ENCODE results near the gene DCAF6.

The DCAF6 gene

GRCh38 chr1:168069384-168069783 lies 132.9 kb downstream of the DCAF6 start:
- no peak overlapping the region for H3K27ac ChIP-seq
- TF ChIP-seq, protein P1, sequence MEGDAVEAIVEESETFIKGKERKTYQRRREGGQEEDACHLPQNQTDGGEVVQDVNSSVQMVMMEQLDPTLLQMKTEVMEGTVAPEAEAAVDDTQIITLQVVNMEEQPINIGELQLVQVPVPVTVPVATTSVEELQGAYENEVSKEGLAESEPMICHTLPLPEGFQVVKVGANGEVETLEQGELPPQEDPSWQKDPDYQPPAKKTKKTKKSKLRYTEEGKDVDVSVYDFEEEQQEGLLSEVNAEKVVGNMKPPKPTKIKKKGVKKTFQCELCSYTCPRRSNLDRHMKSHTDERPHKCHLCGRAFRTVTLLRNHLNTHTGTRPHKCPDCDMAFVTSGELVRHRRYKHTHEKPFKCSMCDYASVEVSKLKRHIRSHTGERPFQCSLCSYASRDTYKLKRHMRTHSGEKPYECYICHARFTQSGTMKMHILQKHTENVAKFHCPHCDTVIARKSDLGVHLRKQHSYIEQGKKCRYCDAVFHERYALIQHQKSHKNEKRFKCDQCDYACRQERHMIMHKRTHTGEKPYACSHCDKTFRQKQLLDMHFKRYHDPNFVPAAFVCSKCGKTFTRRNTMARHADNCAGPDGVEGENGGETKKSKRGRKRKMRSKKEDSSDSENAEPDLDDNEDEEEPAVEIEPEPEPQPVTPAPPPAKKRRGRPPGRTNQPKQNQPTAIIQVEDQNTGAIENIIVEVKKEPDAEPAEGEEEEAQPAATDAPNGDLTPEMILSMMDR (conservative IDR thresholded peaks at IDR 0.05): no peak

GRCh38 chr1:168079761-168080160 lies 143.3 kb downstream of the DCAF6 start:
- no peak overlapping the region for H3K27ac ChIP-seq
- TF ChIP-seq, protein P1 (conservative IDR thresholded peaks at IDR 0.05): no peak

DNA sequence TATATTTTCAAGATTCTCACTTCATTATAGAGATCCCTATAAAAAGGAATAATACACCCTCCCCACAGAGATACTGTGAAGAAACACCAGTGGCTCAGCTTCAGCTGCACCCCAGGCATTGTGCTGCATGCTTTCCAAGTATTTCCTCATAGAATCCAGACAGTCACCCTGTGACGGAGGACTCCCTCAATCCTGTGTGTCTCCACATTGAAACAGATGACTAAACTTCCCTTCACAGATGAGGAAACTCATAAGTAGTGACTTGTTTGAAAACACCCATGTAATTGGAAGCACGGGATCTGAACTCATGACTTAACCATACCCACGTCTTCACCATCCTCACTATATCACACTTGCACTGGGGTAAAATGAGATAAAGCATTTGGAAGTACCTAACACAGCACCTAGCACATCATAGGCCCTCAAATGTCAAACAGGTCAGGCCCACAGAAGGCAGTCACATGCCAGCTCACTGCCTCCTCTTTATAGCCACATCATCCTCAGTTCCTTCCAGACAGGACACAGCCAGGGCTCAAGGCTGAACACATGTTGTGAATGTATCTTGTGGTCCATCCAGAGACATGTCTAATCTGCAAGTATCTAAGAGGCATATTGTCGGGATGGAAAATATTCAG lies 145.0 kb downstream of the DCAF6 start:
- TF ChIP-seq, protein P1 (conservative IDR thresholded peaks at IDR 0.05): no peak
- H3K27ac ChIP-seq: peak overlapping the region; percentile 19; the same call in 1 of the 2 replicates

- peak overlapping the region; percentile 19; the same call in 1 of the 2 replicates for H3K27ac ChIP-seq
- TF ChIP-seq, protein P1 (conservative IDR thresholded peaks at IDR 0.05): peak; percentile 93
Measured at GRCh38 chr1:168082008-168082876, 145.8 kb downstream of the DCAF6 start.

DNA sequence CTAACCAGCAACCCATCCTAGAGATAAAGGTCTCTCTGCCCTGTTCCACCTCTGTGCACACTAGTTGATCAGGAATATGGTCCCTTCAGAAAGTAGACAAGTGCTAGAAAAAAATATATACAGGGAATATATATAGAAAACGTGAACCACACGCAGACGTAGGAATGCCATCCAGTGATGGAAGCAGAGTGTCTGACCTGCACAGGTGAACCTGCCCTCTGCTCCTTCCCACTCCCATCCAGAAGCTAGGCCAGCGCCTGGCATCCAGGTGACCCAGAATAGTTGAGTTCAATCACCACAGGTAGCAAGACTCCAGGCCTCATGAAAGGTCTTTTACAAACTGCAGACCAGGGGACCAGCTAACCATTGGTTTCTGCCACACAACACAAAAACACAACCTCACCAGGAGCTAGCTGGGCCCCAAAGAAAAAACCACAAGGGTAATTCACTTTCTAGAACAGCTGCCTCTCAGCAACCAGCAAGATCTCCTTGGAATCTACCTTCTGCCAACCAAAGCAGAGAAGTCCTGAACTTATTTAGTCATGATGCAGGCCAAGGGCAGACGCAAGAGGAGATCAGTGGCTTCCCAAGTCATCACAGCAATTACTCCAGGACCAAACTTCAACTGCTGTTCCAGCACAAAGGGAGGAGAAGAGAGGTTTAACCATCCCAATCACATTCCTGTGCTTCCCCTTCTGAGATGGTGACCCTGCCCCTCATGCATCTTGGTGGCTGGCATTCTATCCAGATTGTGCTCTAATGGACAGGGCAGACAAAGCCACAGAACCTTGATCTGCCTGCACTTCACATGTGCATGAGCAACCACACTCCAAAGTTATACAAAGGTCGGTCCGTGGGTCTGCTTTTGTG lies 147.2 kb downstream of the DCAF6 start:
- TF ChIP-seq, protein P1 (conservative IDR thresholded peaks at IDR 0.05): no peak
- H3K27ac ChIP-seq: no peak overlapping the region

- no peak overlapping the region for H3K27ac ChIP-seq
- TF ChIP-seq, protein P1 (conservative IDR thresholded peaks at IDR 0.05): peak; percentile 68
Measured at GRCh38 chr1:168084396-168085231, 148.1 kb downstream of the DCAF6 start.

All from VCaP (cell line).